Duodenal mucosa (tissue), 2 donors: ENCODE results near the gene CCDC150.
"Not testable (repeated sequence)": the region's sequence is repeated elsewhere in the genome, so short reads cannot be mapped to it uniquely, and the experiment has no call there.

ENCODE experiments used
- H3K27ac ChIP-seq: one replicate; pipeline ENCODE4 v1.7.0; 2013; ENCODE audit warnings: low read depth, low read length
- H3K27me3 ChIP-seq, 2 donors: one replicate each; pipeline ENCODE4 v1.7.0; 2013; ENCODE audit warnings: low read length in 2 of 2, control low read depth in 1 of 2; ENCODE audit not compliant: insufficient read depth in 2 of 2, control insufficient read depth in 1 of 2
- H3K36me3 ChIP-seq, 2 donors: one replicate each; pipeline ENCODE4 v1.7.0; 2013; ENCODE audit warnings: low read length in 2 of 2, control low read depth in 1 of 2; ENCODE audit not compliant: insufficient read depth in 2 of 2, control insufficient read depth in 1 of 2
- H3K4me1 ChIP-seq, 2 donors: one replicate each; pipeline ENCODE4 v1.7.0; 2013; ENCODE audit warnings: low read length in 2 of 2, control low read depth in 1 of 2; ENCODE audit not compliant: insufficient read depth in 2 of 2, control insufficient read depth in 1 of 2
- H3K4me3 ChIP-seq, 2 donors: one replicate each; pipeline ENCODE4 v1.7.0; 2013; ENCODE audit warnings: low read length in 2 of 2, low read depth in 1 of 2
- H3K9ac ChIP-seq, 2 donors: one replicate each; pipeline ENCODE4 v1.7.0; 2013; ENCODE audit warnings: low read length in 2 of 2, low read depth in 1 of 2
- H3K9me3 ChIP-seq, 2 donors: one replicate each; pipeline ENCODE4 v1.7.0; 2013; ENCODE audit warnings: low read length in 2 of 2, control low read depth in 1 of 2; ENCODE audit not compliant: control insufficient read depth in 1 of 2

Gene CCDC150

DNA sequence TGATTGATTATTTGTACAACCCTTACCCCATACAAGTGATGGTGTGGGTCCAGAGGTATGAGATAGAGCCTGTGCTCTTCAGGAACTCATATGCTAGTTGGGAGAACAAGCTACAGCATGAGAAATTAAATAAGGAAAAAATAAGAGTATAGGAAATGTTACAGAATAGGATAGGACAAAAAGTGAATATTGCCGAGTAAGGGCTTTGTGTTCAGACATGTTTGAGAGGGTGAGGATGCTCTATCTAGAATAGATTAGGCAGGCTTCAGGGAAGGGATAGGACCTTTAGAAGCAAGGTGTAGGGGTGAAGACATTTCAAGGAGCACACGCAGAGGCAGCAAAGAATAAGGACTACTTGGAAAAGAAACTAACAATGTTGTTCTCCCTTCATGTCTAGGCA, 17.8 kb downstream of the CCDC150 start:
- no peak overlapping the region for H3K4me3 ChIP-seq
- peaks cover 7 to 8% of the 10 kb centered on the region in 2 donors for H3K9me3 ChIP-seq
- H3K36me3 ChIP-seq = no peaks in the 10 kb centered on the region
- H3K27ac ChIP-seq = no peak overlapping the region
- no peak overlapping the region for H3K9ac ChIP-seq
- no peaks in the 10 kb centered on the region for H3K4me1 ChIP-seq
- no peaks in the 10 kb centered on the region for H3K27me3 ChIP-seq

GRCh38 chr2:196659844-196660243, 20.3 kb downstream of the CCDC150 start:
- no peak overlapping the region for H3K27ac ChIP-seq

GRCh38 chr2:196660244-196660643, 20.7 kb downstream of the CCDC150 start:
- Histone ChIP-seq H3K27me3 (no peaks in the 10 kb centered on the region), H3K9ac (no peak overlapping the region), H3K9me3 (no peaks in the 10 kb centered on the region), H3K4me3 (no peak overlapping the region), H3K36me3 (no peaks in the 10 kb centered on the region), H3K27ac (no peak overlapping the region), H3K4me1 (no peaks in the 10 kb centered on the region)

More at GRCh38 chr2:196659844-196660243, 20.3 kb downstream of the CCDC150 start:
- no peak overlapping the region for H3K9ac ChIP-seq
- no peaks in the 10 kb centered on the region for H3K9me3 ChIP-seq
- no peaks in the 10 kb centered on the region for H3K4me1 ChIP-seq
- H3K36me3 ChIP-seq = no peaks in the 10 kb centered on the region
- no peaks in the 10 kb centered on the region for H3K27me3 ChIP-seq
- H3K4me3 ChIP-seq = no peak overlapping the region

DNA sequence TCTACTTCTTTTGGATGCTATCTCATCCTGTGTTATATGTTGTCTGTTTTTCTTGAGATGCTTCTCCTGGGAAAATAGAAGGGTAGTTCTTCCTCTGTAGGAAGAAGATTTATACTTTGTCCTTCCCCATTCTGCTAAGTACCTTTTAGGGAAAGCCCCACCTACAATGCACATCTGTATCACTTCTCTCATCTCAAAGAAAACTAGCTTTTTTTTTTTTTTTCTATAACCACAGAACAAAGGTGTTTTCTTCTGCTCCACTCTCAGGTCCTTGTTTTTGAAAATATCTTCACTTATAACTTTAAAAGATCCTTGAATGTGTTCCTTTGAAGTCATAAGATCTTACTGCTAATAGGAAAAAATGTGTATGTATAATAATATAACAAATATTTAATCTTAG, 30.8 kb downstream of the CCDC150 start:
- H3K4me3 ChIP-seq = no peak overlapping the region
- no peak overlapping the region for H3K9ac ChIP-seq
- H3K27me3 ChIP-seq = no peaks in the 10 kb centered on the region
- H3K9me3 ChIP-seq = no peaks in the 10 kb centered on the region
- no peak overlapping the region for H3K27ac ChIP-seq
- no peaks in the 10 kb centered on the region for H3K4me1 ChIP-seq
- no peaks in the 10 kb centered on the region for H3K36me3 ChIP-seq

- H3K27me3 ChIP-seq = no peaks in the 10 kb centered on the region
- H3K4me3 ChIP-seq = no peak overlapping the region
- no peak overlapping the region for H3K27ac ChIP-seq
- no peak overlapping the region for H3K9ac ChIP-seq
- H3K4me1 ChIP-seq = no peaks in the 10 kb centered on the region
- H3K36me3 ChIP-seq = no peaks in the 10 kb centered on the region
- H3K9me3 ChIP-seq = no peaks in the 10 kb centered on the region
Observed at GRCh38 chr2:196675963-196676362, 36.4 kb downstream of the CCDC150 start.

- Histone ChIP-seq H3K36me3 (no peaks in the 10 kb centered on the region), H3K4me3 (no peak overlapping the region), H3K9me3 (no peaks in the 10 kb centered on the region), H3K27me3 (no peaks in the 10 kb centered on the region), H3K27ac (no peak overlapping the region), H3K9ac (no peak overlapping the region), H3K4me1 (no peaks in the 10 kb centered on the region)
Observed at GRCh38 chr2:196677404-196677803, 37.9 kb downstream of the CCDC150 start.

DNA sequence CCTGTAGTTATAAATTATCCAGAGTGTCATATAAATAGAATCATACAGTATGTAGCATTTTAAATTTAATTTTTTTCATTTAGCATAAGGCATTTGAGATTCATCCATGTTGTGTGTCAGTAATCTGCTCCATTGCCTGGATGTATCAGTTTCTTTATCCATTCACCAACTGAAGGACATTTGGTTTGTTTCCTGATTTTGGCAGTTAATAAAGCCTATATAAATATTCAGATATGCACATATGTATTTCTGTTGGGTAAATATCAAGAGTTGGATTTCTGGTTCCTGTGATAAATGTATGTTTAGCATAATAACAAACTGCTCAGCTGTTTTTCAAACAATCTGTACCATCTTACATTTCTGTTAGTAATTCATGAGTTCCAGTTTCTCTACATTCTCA, 39.9 kb downstream of the CCDC150 start:
- no peak overlapping the region for H3K4me3 ChIP-seq
- no peaks in the 10 kb centered on the region for H3K4me1 ChIP-seq
- peaks cover 2 to 7% of the 10 kb centered on the region in 2 donors for H3K9me3 ChIP-seq
- no peaks in the 10 kb centered on the region for H3K27me3 ChIP-seq
- no peak overlapping the region for H3K9ac ChIP-seq
- H3K27ac ChIP-seq = no peak overlapping the region
- no peaks in the 10 kb centered on the region for H3K36me3 ChIP-seq

DNA sequence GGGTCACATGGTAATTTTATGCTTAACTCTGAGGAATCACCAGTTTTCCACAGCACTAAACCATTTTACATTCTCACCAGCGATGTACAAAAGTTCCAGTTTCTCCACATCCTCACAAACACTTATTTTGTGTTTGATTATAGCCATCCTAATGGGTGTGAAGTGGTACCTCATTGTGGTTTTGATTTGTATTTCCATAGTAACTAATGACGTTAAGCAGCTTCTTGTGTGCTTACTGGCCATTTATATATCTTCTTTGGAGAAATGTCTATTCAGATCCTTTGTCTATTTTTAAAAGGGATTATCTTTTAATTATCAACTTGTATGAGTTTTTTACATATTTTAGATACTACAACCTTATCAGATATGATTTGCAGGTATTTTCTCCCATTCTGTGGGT, 42.0 kb downstream of the CCDC150 start:
- H3K9me3 ChIP-seq = peaks cover 2 to 14% of the 10 kb centered on the region in 2 donors
- H3K4me1 ChIP-seq = no peaks in the 10 kb centered on the region

GRCh38 chr2:196685792-196686191, 46.3 kb downstream of the CCDC150 start:
- Histone ChIP-seq H3K9me3 (peaks cover 2 to 14% of the 10 kb centered on the region in 2 donors), H3K4me1 (no peaks in the 10 kb centered on the region), H3K36me3 (no peaks in the 10 kb centered on the region), H3K27me3 (no peaks in the 10 kb centered on the region), H3K9ac (no peak overlapping the region), H3K4me3 (no peak overlapping the region), H3K27ac (no peak overlapping the region)

More for the DNA sequence above, 42.0 kb downstream of the CCDC150 start:
- no peak overlapping the region for H3K4me3 ChIP-seq
- no peak overlapping the region for H3K9ac ChIP-seq
- no peak overlapping the region for H3K27ac ChIP-seq
- no peaks in the 10 kb centered on the region for H3K27me3 ChIP-seq
- H3K36me3 ChIP-seq = no peaks in the 10 kb centered on the region

GRCh38 chr2:196686737-196687136, 47.2 kb downstream of the CCDC150 start:
- H3K27me3 ChIP-seq, H3K9ac ChIP-seq, H3K4me3 ChIP-seq, H3K27ac ChIP-seq, H3K4me1 ChIP-seq, H3K36me3 ChIP-seq: not testable (repeated sequence)
- H3K9me3 ChIP-seq = peaks cover 2 to 14% of the 10 kb centered on the region in 2 donors
